HepG2 (cell line): ENCODE results near the gene STK32C. TPM values are rescaled to one million over a fixed set of nuclear protein-coding genes. Genes with fewer than 3 reads are reported as not detected.

ENCODE experiments used
- ATAC-seq: fragments of 200-7000 bp; cut with Tn5 transposase; 3 replicates; pipeline ENCODE4 v1.9.1; 2020; ENCODE audit warnings: mild to moderate bottlenecking, moderate library complexity
- BruUV-seq: library from RNA; stranded (reverse); fragments of 400-500 nt; replicated peaks from 2 replicates; lab custom pipeline; 2021; lab: Mats Ljungman, UMichigan
- CTCF ChIA-PET: fragments of 300-600 bp; formaldehyde crosslinking; extraction: SDS; loops from one replicate; lab custom pipeline; 2021; ENCODE audit warnings: low total read pairs, inconsistent platforms, low intra/inter-chr PET ratio; lab: Yijun Ruan, JAX
- POLR2A ChIA-PET: fragments of 350-600 bp; sonication (Branson Sonifier 250); formaldehyde crosslinking; loops from one replicate; lab custom pipeline; 2020; ENCODE audit warnings: antibody characterized with exemption, inconsistent platforms; lab: Yijun Ruan, JAX
- DNase-seq: peaks from one replicate; pipeline ENCODE4 v3.0.0-alpha.2; 2015; ENCODE audit warnings: low spot score
- FAIRE-seq: peaks from 3 replicates; lab custom pipeline; 2011; peaks lifted over from hg19 to GRCh38; lab: Jason Lieb, UNC
- H2AFZ ChIP-seq: one replicate; pipeline ENCODE4 v1.6.1; 2011; ENCODE audit warnings: low read length, inconsistent platforms
- H3K27ac ChIP-seq: fragments of 300-600 bp; 3 replicates; pipeline ENCODE4 v1.8.0; 2011; ENCODE audit warnings: mixed run types, mild to moderate bottlenecking, mixed read lengths, low read length, inconsistent platforms; ENCODE audit not compliant: insufficient read depth; ENCODE audit errors: extremely low read length
- H3K27me3 ChIP-seq, 2 experiments: fragments of 200-600 bp in 1 of 2; 2 replicates in 1 of 2; 3 replicates in 1 of 2; pipeline versions ENCODE4 v1.6.0 to v1.8.0; 2011; ENCODE audit warnings: low read length in 2 of 2, mild to moderate bottlenecking in 2 of 2, moderate library complexity in 2 of 2, inconsistent platforms in 1 of 2; ENCODE audit not compliant: insufficient read depth in 2 of 2, control insufficient read depth in 1 of 2
- H3K36me3 ChIP-seq, 2 experiments: fragments of 200-600 bp in 1 of 2; replicated peaks in 1 of 2; 2 replicates in 1 of 2; 3 replicates in 1 of 2; pipeline versions ENCODE4 v1.5.1 to v1.8.0; 2011; ENCODE audit warnings: low read length in 2 of 2, inconsistent platforms in 1 of 2; ENCODE audit not compliant: insufficient read depth in 2 of 2, control insufficient read depth in 1 of 2
- H3K4me1 ChIP-seq: 2 replicates; pipeline ENCODE4 v1.5.1; 2012; ENCODE audit warnings: low read length, inconsistent platforms; ENCODE audit not compliant: insufficient read depth
- H3K4me2 ChIP-seq: 2 replicates; pipeline ENCODE4 v1.6.0; 2011; ENCODE audit warnings: low read depth, low read length, inconsistent platforms
- H3K4me3 ChIP-seq, 3 experiments: fragments of 200-600 bp in 1 of 3; sonication (generic), shearing (Covaris generic) in 1 of 3; replicated peaks in 1 of 3; 2 replicates each; pipeline ENCODE4 v1.5.1; 2011 to 2016; ENCODE audit warnings: low read length in 3 of 3, inconsistent platforms in 2 of 3, low read depth in 2 of 3, mild to moderate bottlenecking in 2 of 3, control low read depth in 1 of 3, mixed read lengths in 1 of 3; ENCODE audit not compliant: insufficient read depth in 1 of 3
- H3K79me2 ChIP-seq: one replicate; pipeline ENCODE4 v1.6.1; 2011; ENCODE audit warnings: low read length, inconsistent platforms; ENCODE audit not compliant: insufficient read depth
- H3K9ac ChIP-seq: 2 replicates; pipeline ENCODE4 v1.6.0; 2011; ENCODE audit warnings: mild to moderate bottlenecking, low read depth, low read length, inconsistent platforms; ENCODE audit not compliant: insufficient read depth
- H3K9me3 ChIP-seq: 2 replicates; pipeline ENCODE4 v1.5.1; 2012; ENCODE audit warnings: mild to moderate bottlenecking, low read length
- H4K20me1 ChIP-seq: 2 replicates; pipeline ENCODE4 v1.6.0; 2011; ENCODE audit warnings: inconsistent platforms, mild to moderate bottlenecking, low read length, moderate library complexity; ENCODE audit not compliant: insufficient read depth
- ARID5B ChIP-seq: IDR thresholded peaks from 2 replicates; pipeline ENCODE4 v1.4.0; 2020; ENCODE audit warnings: mild to moderate bottlenecking, missing genetic modification reagents
- CHD2 ChIP-seq: IDR thresholded peaks from 2 replicates; pipeline ENCODE4 v1.6.1; 2011; ENCODE audit warnings: low read depth, low read length, improper control_type of control experiment
- PHF8 ChIP-seq: sonication (generic); formaldehyde crosslinking; IDR thresholded peaks from 2 replicates; pipeline ENCODE4 v1.5.0; 2020; ENCODE audit warnings: missing genetic modification reagents
- WGBS: methylation state at CpG from one replicate; pipeline ENCODE4 v1.1.6; 2017; ENCODE audit warnings: low lambda C conversion rate; 5-methylcytosine and 5-hydroxymethylcytosine counted together
- in situ Hi-C: cut with HindIII; loops from 2 replicates; pipeline ENCODE4 v1.10.0; 2017; ENCODE audit warnings: low pct_unique_long_range_greater_than_20kb; ENCODE audit not compliant: extremely low pct_ligation_motif_present
- intact Hi-C: fragments of 100-400 bp; cut with micrococcal nuclease; formaldehyde crosslinking; loops from one replicate; pipeline ENCODE4 v1.10.0; 2022; ENCODE audit not compliant: unreplicated experiment
- polyA plus RNA-seq, 8 experiments: library from polyadenylated mRNA; depleted of rRNA in 3 of 8; stranded (reverse) in 7 of 8; unstranded in 1 of 8; fragments of >200 nt; fragmentation: Illumina TruSeq in 4 of 8; extraction: Trizol in 4 of 8; gene quantifications; 2 replicates each; pipeline versions ENCODE4 v1.2.1 to v1.2.3, GENCODE V29; 2011 to 2016; ENCODE audit warnings: low read depth in 4 of 8, missing spikeins in 1 of 8, mixed read lengths in 1 of 8; ENCODE audit not compliant: insufficient read depth in 1 of 8
- total RNA-seq, 5 experiments: library from RNA; depleted of rRNA; stranded (reverse); fragments of >200 nt; fragmentation: Illumina TruSeq; extraction: Trizol; gene quantifications; 2 replicates each; pipeline ENCODE4 v1.2.3, GENCODE V29; 2016; ENCODE audit warnings: low read depth in 1 of 5

Gene STK32C
- total and polyA plus RNA-seq, 2 of the 13 experiments (the other 11 are each of a cell fraction or from before 2014, with no cell fraction given): 10.9 to 19.4 TPM

DNA sequence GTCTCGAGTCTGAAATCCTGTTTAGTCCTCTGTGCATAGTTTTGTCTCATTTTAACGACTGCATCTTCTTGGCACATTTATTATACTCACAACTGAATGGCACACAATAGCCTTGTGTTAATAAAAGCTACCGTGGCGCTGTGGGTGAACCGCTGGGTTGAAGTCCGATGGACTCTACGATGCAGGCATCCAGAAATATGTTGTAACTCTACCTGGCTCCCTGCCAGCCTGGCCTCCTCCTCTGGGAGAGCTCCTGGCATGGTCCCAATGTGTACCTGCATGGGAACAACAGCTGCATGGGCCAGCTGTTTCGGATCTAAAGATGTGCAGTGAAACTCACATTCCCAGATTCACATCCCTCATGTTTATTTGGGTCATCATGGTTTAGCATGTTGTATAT is 124.7 kb downstream of the STK32C start (continued):
- TF ChIP-seq ARID5B: peak; percentile 71

DNA sequence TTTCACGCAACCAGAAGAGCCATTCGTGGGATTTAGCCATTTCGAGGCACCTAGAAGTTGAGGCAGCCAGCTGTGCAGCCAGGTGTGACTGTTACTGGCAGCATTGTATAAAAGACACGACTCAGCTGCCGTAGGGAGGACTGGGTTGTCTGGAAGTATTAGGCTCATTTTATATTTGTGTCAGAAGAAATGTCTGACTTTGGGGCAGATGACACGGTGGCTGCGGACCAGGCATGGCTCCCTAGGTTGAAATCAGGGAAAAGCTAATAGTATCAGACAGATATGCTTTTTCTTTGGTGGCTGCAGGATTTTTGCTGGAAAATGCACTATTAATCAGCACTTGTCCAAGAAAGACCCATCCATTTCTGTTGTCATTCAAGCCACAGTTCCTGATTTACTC is 125.2 kb downstream of the STK32C start:
- peak overlapping the region; percentile 51 for H3K4me2 ChIP-seq
- in situ Hi-C loops: no loop called here
- intact Hi-C loops: no loop called here
- FAIRE-seq (no peak), DNase-seq (no peak), ATAC-seq (no peak)
- no peak for TF ChIP-seq CHD2
- TF ChIP-seq PHF8: peak; percentile 4; the same call in 1 of the 2 replicates
- no peak overlapping the region for H3K9ac ChIP-seq
- peaks cover 58% of the 10 kb centered on the region for H3K4me1 ChIP-seq
- CTCF ChIA-PET: no interaction called here
- no peaks in the 10 kb centered on the region for H3K79me2 ChIP-seq
- H3K36me3 ChIP-seq: no peaks in the 10 kb centered on the region
- H3K27ac ChIP-seq: peak overlapping the region; percentile 41
- H2AFZ ChIP-seq: no peak overlapping the region
- H3K4me3 ChIP-seq: no peak overlapping the region
- BruUV-seq: no TSS peak
- H4K20me1 ChIP-seq: peaks cover 4% of the 10 kb centered on the region
- POLR2A ChIA-PET: interaction anchor here (1.2 kb wide), 1 partner anchor 125 kb away, joined by 3 read pairs; the partner anchor contains the start of gene STK32C
- no peaks in the 10 kb centered on the region for H3K9me3 ChIP-seq
- peaks cover 2 to 36% of the 10 kb centered on the region in 2 experiments for H3K27me3 ChIP-seq
- WGBS: 62% methylated on average over 7 of the region's 7 CpGs
